ENCODE results near the gene NEURL1B.
"Not testable (repeated sequence)": the region's sequence is repeated elsewhere in the genome, so short reads cannot be mapped to it uniquely, and the experiment has no call there.

The NEURL1B gene

DNA sequence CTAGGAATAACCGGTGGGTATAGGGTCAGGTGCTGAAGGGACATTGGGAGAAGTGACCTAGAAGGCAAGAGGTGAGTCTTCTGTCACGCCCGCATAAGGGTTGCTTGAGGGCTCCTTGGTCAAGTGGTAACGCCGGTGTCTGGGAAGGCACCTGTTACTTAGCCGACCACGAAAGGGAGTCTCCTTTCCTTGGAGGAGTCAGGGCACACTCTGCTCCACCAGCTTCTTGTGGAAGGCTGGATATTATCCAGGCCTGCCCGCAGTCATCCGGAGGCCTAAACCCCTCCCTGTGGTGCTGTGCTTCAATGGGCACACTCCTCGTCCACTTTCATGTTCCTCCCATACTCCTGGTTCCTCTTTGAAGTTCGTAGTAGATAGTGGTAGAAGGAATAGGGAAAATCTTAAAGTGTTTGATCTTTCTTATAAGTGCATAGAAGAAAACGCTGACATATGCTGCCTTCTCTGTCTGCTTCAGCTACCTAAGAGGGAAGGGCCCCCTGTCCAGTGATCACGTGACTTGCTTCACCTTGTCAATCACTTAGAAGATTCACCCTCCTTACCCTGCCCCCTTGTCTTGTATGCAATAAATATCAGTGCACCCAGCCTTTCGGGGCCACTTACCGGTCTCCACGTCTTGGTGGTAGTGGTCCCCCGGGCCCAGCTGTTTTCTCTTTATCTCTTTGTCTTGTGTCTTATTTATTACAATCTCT is 16.6 kb downstream of the NEURL1B start:
- not testable (repeated sequence) for DNase-seq (ENCODE audit: low read depth)

DNA sequence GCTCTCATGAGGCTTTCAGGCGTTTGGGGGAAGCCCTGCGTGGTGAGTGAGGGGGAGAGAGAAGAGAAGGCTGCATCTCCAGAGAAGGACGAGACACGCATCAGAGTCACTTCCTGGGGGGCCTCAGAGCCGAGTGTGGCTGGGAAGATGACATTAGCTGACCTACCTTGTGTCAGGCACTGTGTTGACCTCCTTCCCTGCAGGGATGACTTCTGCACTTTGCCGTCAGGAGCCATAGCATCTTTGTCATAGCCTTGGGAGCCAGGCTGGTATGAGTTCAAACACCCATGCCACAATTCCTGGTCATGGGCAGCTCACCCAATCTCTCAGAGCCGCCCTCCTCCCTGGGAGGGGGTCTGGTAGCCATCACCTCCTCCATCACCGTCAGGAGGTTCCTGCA is 17.3 kb downstream of the NEURL1B start:
- no peak for DNase-seq (ENCODE audit: low read depth)

DNA sequence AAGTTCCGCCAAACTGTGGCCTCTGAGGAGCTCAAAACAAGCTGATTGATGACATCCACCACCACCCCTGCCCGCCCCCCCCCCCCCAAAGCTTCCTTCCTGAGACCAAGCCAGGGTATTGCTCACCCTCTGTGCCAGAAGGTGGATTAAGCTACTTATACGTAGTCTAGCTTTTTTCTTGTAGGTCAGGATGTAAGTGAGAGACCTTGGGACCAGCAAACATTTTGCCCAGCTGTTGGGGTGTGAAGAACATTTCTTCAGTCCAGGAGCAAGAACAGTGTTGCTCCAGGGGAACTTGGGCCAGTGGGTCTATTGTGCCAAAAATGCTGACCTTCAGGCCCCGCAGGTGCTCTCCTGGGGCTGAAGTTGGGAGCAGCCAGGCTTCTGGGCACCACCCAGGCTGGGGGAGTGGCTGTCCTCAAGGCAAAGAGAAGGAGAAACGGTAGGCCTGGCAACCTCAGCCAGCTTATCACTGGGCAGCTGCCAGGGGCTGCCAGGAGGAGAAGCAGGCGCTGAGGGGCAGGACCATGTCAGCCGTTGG is 18.0 kb downstream of the NEURL1B start:
- DNase-seq (ENCODE audit: low read depth): no peak

DNA sequence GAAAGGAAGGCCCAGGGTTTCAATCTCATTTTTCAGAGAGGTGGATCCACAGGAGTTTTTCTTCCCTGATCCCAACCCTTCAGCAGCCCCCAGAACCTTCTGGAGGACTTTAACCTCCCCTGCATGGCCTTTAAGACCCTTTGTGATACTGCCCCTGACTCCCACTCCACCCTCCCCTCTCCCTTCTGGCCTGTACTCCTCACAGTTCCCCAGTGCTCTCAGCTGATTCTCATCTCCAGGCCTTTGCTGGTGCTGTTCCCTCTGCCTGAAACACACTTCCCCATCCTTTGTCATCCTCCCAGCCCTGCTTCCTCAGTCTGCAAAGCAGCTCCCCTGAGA is 18.5 kb downstream of the NEURL1B start:
- no peak for DNase-seq (ENCODE audit: low read depth)

DNA sequence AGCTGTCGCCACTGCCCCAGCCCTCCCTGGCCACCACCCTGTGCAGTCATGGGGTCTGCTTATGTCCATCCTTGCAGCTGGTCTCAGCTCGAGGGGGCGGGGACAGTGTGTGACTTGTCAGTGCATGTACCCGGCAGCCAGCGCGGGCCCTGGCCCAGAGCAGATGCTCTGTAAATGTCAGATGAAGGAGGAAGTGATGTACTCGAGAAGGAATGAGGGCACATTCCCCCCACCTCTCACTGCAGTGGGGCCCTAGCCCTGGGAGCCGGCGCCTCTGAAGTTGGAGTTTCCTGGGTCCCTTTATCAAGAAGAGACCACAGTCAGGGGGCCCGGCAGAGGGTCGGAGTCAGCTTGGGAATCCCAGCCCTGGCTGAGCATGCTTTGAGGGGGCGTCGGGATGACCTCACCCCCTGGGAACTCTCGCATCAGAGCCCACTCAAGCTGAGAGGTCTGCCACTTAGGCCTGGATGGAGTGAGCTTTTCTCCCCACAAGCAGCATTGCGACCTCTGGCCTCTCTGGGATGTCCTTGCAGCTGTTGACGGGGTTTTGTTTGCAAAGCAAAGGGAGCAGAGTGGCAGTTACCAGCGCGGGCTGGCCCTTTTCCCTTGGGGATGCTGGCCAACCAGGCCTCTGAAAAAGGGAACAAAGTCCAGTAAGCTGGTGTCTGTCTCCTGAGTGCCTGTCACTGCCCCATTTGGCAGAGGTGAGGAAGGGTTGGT is 19.0 kb downstream of the NEURL1B start:
- DNase-seq (ENCODE audit: low read depth): no peak

DNA sequence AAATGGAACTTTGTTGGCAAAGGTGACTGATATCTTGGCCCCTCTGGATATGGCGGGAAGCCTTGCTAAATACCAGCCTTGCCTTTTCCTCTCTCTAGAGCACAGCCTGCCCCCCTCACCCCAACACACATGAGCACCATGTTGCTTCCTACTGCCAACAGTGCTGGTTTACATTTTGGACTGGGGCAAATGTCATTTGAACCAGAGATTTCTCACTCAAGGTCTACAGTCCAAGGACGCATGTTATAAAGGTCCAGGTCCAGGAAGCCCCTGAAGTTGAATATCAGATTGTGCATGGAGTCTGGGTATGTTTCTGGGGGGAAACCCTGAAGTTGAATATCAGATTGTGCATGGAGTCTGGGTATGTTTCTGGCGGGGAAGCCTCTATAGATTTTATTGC is 19.9 kb downstream of the NEURL1B start:
- no peak for DNase-seq (ENCODE audit: low read depth)

DNA sequence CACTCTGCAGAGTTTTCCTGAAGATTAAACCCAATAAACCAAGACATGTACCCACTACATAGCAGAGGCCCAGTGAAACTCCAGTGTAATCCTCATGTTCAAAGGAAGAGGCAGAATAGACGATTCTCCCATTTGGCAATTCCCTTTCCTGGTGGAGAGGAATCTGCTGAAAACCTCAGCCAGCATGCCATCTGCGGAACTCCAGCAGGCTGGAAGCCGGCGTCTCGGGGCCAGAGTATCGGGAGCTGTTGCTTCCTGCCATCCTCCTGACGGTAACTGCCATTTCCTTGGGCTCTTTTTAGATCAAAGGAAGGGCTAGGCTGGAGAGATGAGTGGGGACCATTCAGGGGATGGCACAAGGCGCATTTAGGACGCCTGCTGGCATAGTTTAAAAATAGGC is 20.5 kb downstream of the NEURL1B start:
- DNase-seq (ENCODE audit: low read depth): no peak

DNA sequence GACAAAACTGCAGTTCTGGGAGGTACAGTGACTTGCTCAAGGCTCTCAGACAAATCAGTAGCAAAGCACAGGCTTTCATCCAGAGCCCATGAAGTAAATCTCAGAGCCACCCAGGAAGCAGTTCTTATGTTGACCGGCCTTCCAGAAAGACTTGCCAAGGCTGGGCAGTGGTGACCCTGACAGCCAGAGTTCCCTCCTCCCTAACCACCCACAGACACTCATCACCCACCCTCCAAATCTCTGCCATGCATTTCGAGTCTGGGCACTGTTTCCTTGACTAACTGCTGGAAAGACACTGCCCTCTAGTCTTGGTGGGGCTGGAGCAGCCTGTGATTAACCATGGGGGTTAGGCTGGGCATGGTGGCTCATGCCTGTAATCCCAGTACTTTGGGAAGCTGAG is 21.5 kb downstream of the NEURL1B start:
- no peak for DNase-seq (ENCODE audit: low read depth)

DNA sequence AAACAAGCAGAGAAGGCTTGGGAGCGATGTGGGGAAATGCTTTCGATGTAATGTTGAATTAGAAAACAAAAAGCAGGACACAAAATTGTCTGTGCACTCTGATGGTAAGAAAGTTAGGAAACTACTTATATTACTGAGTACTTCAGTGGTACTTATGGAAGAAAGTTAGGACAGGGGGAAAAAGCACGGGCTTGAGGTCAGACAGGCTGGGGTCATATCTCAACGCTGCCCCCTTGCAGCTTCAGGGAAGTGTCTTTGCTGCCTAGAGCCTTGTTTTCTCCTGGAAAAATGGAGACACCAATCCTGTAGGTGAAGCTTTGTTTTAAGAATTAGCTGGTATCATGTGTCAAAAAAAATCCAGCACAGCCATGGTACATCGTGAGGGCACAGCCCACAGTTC is 23.0 kb downstream of the NEURL1B start:
- DNase-seq (ENCODE audit: low read depth): no peak

DNA sequence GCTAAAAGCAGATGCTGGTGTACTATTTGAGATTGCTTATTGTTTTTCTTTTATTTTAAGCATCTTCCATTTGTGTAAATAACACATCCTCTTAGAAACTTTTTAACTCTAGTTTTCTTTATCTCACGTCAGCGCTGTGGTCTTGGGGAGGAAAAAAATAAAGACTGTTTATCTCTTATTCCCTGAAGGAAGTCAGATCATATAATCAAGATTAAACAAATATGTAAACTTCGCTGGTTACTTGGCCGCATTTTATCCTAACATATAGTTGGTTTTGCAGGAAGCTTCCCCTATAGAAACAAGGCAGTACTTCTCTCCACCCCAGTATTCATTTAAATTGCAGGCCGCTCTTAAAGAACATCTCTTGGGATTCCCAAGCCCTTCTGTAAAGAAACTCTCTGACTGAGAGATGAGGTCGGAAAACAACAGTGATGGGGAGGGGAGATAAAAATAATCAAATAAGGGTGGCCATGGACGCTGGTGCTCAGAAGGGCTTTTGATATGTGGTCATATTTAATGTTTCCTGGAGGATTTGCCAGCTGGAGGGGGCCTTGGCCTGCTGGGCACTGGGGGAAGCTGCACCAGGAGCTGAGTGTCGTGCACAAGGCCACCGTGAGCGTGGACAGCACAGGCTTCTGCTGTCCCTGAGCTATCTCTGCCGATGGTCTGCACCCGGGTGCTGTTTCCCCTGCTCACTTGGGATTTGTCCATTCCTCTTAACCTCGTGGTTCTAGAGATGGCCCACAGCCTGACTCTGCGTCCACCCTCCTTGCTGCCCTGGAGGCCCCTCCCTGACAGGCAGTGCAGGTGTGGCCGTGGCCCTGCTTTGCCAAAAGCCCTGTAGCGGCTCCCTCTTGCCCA is 23.8 kb downstream of the NEURL1B start:
- no peak for DNase-seq (ENCODE audit: low read depth)

DNA sequence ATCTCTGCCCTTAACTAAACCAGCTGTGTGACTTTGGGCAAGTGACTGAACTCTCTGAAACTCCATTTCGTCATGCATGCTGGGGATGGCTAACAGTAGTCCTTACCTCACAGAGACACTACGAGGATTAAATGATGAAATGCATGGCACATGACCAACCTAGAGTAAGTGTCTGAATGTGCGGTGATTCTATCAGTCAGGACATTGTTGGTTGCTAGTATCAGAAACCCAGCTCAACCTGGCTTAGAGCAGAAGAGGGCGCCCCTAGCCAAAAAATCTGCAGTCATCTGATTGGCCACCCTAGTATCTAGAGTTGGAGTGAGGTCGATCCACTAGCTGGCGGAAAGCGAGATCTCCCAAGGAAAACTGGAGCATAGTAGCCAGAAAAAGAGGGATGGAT is 25.2 kb downstream of the NEURL1B start:
- DNase-seq (ENCODE audit: low read depth): no peak

DNA sequence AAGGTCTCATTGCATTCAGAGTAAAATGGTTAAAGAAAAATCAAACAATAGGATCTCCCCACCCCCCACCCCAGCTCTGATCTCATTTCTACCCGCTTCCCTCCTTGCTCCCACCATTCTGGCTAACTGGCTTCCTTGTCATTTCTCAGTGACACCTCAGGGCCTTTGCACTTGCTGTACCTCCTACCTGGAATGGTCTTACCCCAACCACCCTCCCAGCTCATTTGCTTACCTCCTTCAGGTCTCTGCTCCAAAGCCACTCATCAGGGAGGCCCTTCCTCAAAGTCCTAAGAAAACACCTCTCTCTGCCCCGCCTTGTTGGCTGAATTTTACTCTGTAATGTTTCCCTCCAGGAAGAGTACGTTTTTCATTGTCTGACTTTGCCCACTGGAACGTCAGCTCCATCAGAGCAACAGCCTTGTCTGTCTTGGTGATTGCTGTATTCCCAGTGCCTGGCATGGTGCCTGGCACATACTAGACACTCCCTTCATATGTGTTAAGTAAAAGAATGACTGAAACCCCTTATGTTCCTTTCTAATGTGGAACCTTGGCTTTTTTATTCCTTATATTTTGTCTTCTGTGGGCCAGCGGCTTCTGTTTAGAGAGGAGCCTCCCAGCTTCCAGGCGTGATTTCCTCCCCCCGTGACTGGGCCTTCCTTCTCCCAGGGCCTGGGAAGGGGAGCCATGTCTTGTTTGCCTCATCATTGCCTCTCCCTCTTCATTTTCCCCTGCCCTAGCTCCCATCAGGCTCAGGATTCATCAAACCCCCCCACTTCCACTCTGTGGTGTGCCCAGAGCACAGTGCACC is 26.9 kb downstream of the NEURL1B start:
- DNase-seq (ENCODE audit: low read depth): no peak

DNA sequence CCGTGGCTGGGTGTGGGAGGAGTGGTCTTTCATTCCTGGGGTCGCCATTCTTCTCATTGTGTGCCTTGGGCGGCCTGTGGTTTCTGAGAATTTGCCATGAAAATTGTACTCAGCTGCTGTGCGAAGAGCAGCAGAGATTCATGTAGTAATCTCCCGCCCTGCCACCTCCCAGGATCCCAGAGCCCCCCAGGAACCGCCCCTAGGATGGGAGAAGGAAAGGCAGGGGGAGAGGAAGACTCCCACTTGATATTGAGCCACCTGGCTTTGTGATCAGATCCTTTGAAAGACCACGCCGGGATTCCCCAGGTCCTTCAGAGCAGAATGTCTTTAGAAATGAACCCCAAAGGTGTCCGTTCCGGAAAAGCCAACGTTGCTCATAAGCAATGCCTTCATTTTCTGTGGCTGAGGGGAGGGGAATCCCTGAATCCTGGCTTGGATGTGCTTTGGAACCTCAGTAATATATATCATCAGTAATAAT is 27.6 kb downstream of the NEURL1B start:
- DNase-seq (ENCODE audit: low read depth): no peak

DNA sequence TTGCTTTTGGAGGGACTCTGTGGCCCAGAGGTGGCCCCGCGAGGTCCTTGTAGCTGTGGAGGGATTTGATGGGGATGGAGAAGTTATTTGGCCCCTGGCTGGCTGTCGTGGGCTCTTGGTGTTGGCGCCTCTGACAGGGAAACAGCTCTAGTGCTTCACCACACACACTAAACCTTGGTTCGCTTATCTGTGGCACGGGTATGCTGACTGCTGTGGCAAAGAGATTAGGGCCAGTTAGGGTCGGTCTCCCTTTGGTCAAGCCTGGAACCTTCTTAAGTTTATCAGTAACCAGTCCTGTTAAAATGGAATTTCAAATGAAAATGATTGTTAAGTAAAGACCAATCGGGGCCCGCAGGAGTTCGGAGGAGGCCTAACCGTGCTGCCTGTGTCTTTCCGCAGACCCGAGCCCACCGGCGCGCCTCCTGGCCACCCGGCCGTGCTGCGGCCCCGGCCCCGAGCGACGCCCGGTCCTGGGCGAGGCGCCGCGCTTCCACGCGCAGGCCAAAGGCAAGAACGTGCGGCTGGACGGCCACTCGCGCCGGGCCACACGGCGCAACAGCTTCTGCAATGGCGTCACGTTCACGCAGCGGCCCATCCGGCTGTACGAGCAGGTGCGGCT is 28.4 kb downstream of the NEURL1B start:
- no peak for DNase-seq (ENCODE audit: low read depth)

DNA sequence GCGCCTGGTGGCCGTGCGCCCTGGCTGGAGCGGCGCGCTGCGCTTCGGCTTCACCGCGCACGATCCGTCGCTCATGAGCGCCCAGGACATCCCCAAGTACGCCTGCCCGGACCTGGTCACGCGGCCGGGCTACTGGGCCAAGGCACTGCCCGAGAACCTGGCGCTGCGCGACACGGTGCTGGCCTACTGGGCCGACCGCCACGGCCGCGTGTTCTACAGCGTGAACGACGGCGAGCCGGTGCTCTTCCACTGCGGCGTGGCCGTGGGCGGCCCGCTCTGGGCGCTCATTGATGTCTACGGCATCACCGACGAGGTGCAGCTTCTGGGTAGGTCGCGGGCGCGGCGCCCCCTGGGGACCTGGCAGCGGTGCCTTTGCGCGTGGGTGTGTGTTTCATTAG is 28.9 kb downstream of the NEURL1B start:
- no peak for DNase-seq (ENCODE audit: low read depth)

DNA sequence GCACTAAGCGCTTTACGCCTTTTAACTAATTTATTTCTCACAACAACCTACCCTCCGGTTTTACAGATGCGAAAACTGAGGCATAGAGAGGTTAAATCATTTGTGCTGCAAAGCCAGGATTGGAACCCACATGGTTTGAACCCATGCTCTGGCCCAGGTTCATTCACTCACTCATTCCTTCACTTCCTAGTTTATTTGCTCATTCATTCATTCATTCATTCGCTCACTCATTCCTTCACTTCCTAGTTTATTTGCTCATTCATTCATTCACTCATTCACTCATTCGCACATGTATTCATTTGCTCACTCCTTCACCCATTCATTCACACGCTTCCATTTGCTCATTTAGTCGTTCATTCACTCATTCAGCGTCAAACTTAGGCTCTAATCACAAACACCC is 29.4 kb downstream of the NEURL1B start:
- no peak for DNase-seq (ENCODE audit: low read depth)

DNA sequence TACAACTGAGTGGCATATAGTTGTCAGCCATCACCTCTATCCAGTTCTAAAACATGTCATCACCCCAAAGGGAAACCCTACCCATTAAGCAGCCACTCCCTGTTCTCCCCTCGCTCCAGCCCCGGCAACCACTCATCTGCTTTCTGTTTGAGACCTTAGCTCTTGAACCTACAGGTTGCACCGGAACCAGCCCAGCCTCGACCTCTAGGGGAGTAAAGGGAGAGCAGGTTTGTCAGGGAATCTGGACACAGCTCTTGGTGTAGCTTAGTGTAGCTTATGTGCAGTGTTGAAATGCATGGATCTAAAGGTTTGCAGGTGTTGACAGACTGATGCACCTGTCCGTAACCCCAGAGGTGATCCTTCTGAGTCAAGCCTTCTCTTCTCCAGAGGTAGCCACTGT is 30.0 kb downstream of the NEURL1B start:
- no peak for DNase-seq (ENCODE audit: low read depth)

DNA sequence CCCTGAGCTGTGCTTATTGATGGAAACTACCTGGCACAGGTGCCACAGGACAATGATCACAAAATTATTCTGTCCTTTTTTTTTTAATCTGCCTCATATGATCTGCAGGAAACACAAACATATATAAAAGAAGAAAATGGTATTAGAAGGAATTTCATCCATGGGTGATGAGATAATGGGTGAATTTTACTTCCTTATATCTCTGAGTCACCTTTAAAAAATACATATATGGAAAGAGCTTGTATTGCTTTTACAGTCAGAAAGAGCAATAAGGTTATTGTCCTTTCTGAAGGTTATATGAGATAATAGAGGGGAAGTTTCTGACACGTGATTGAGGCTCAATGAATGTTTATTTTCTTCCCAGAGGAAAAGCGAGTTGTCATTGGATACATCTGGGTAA is 31.6 kb downstream of the NEURL1B start:
- no peak for DNase-seq (ENCODE audit: low read depth)

DNA sequence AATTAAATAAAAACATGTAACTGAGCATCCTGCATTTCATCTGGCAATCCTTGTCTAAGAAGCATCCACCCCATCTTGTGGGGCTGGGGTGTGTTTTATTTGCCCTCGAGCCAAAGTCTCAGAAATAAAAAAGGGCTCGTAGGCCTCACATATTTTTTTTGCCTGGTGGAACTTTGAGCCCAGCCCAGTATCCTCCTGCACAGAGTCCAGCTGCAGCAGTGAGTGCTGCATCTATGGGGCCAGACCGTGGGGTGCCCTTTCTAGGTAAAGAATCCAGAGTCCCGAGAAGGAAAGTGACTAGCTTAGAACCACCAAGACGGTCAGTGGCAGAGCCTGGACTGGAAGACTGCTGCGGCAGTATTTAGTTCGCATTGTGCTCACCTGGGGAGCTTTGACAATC is 33.1 kb downstream of the NEURL1B start:
- DNase-seq (ENCODE audit: low read depth): no peak

DNA sequence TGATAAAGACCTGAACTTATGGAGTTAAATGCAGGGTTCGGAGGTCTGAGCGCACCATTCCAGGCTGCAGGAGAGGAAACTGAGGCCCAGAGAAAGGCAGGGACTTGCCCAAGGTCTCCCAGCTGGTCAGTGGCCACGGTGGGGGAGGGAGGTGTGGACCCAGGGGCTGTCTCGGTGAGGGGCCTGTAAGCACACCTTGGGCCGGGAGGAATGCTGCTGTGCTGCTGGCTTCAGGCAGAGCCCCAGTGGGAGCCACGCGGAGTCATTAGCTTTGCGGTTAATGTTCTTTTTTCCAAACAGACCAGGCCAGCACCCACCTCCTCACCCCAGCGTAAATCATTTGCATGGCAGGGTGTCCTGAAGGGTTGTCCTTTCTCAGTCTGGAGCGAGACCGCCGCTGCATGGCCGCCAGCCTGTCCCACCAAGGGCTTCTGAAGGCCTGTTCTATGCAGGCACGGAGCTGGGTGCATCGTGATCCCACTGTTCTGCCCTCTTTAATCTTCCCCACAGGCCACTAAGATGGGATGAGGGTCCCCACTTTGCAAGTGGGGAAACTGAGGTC is 35.9 kb downstream of the NEURL1B start:
- no peak for DNase-seq (ENCODE audit: low read depth)

DNA sequence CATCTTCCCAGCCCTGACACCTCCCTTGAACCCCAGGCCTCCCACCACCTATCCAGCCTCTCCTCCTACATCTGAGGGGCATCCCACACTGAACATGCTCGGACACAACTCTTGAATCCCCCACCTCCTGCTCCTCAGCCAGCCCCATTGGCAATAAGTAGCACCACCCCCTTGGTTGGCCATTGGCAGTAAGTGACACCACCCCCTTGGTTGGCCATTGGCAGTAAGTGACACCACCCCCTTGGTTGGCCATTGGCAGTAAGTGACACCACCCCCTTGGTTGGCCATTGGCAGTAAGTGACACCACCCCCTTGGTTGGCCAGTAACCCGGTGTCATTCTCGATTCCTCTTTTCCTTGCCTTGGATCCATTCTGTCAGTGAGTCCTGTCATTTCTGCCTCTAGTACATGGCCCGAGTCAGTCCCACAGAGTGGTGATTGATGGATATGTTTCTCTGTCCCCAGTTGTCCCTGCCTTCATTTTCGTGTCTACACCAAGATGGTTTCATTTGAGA is 37.4 kb downstream of the NEURL1B start:
- DNase-seq (ENCODE audit: low read depth): not testable (repeated sequence)
